Endothelial cell of umbilical vein (primary cell): ENCODE data around the gene RELL1. TPM values are rescaled to one million over a fixed set of nuclear protein-coding genes. Genes with fewer than 3 reads are reported as not detected.

Experiments used
- BruUV-seq: library from RNA; stranded (reverse); fragments of 400-500 nt; replicated peaks from 2 replicates; lab custom pipeline; 2021; lab: Mats Ljungman, UMichigan
- CTCF ChIA-PET: fragments of 300-600, 350-600 bp; sonication (Branson Sonifier 250); formaldehyde crosslinking; loops from one replicate; lab custom pipeline; 2021; ENCODE audit warnings: antibody characterized with exemption, inconsistent platforms; lab: Charles Lee
- POLR2A ChIA-PET: fragments of 300-600, 350-600 bp; sonication (Branson Sonifier 250); formaldehyde crosslinking; loops from one replicate; lab custom pipeline; 2021; ENCODE audit warnings: antibody characterized with exemption, inconsistent platforms; lab: Charles Lee
- DNase-seq: peaks from one replicate; pipeline ENCODE4 v3.0.0-alpha.2; 2011; ENCODE audit warnings: low read depth, low spot score
- FAIRE-seq: peaks from 2 replicates; lab custom pipeline; 2011; peaks lifted over from hg19 to GRCh38; lab: Jason Lieb, UNC
- H2AFZ ChIP-seq: 2 replicates; pipeline ENCODE4 v1.6.0; 2012; ENCODE audit warnings: low read depth, low read length, control low read depth, inconsistent platforms
- H3K27ac ChIP-seq: 2 replicates; pipeline ENCODE4 v1.5.1; 2011; ENCODE audit warnings: low read depth, mild to moderate bottlenecking, control low read depth, low read length, moderate library complexity; ENCODE audit not compliant: insufficient read depth
- H3K27me3 ChIP-seq, 2 experiments: 2 replicates each; pipeline versions ENCODE4 v1.6.0 to v1.6.1; 2011; ENCODE audit warnings: low read length in 2 of 2, mixed read lengths in 1 of 2; ENCODE audit not compliant: control insufficient read depth in 2 of 2, insufficient read depth in 2 of 2
- H3K36me3 ChIP-seq, 2 experiments: 2 replicates in 1 of 2; 3 replicates in 1 of 2; pipeline ENCODE4 v1.5.1; 2011; ENCODE audit warnings: low read length in 2 of 2, mild to moderate bottlenecking in 1 of 2, moderate library complexity in 1 of 2; ENCODE audit not compliant: control insufficient read depth in 2 of 2, insufficient read depth in 2 of 2; ENCODE audit errors: extremely low read depth in 1 of 2
- H3K4me1 ChIP-seq: 3 replicates; pipeline ENCODE4 v1.5.1; 2011; ENCODE audit warnings: mild to moderate bottlenecking, low read length; ENCODE audit not compliant: control insufficient read depth, insufficient read depth; ENCODE audit errors: extremely low read depth
- H3K4me2 ChIP-seq: 2 replicates; pipeline ENCODE4 v1.6.1; 2011; ENCODE audit warnings: low read length, control low read depth, mixed read lengths; ENCODE audit not compliant: insufficient read depth
- H3K4me3 ChIP-seq, 3 experiments: fragments of 200-600 bp in 1 of 3; sonication (generic), shearing (Covaris generic) in 1 of 3; replicated peaks in 1 of 3; 2 replicates each; pipeline ENCODE4 v1.5.1; 2011 to 2016; ENCODE audit warnings: control low read depth in 3 of 3, low read length in 3 of 3, mild to moderate bottlenecking in 2 of 3, inconsistent platforms in 1 of 3, low read depth in 1 of 3, moderate library complexity in 1 of 3; ENCODE audit not compliant: insufficient read depth in 1 of 3
- H3K79me2 ChIP-seq: 2 replicates; pipeline ENCODE4 v1.6.0; 2012; ENCODE audit warnings: low read length, inconsistent platforms; ENCODE audit not compliant: control insufficient read depth, insufficient read depth
- H3K9ac ChIP-seq: replicated peaks from 2 replicates; pipeline ENCODE3; 2011; ENCODE audit warnings: low read length, control low read depth; ENCODE audit not compliant: insufficient read depth; ENCODE audit errors: extremely low read depth
- H3K9me1 ChIP-seq: replicated peaks from 3 replicates; pipeline ENCODE4 v1.6.0; 2011; ENCODE audit warnings: mild to moderate bottlenecking, low read length; ENCODE audit not compliant: control insufficient read depth, insufficient read depth; ENCODE audit errors: extremely low read depth
- H3K9me3 ChIP-seq: replicated peaks from 2 replicates; pipeline ENCODE4 v1.5.1; 2012; ENCODE audit warnings: low read length, inconsistent platforms; ENCODE audit not compliant: control insufficient read depth, insufficient read depth
- H4K20me1 ChIP-seq: replicated peaks from 2 replicates; pipeline ENCODE3; 2011; ENCODE audit warnings: mild to moderate bottlenecking, low read length; ENCODE audit not compliant: control insufficient read depth, insufficient read depth; ENCODE audit errors: extremely low read depth
- EZH2 ChIP-seq: IDR thresholded peaks from 2 replicates; pipeline ENCODE4 v1.6.1; 2012; ENCODE audit warnings: borderline replicate concordance, low read depth, mild to moderate bottlenecking, moderate library complexity, low read length, inconsistent platforms; ENCODE audit not compliant: severe bottlenecking
- FOS ChIP-seq: IDR thresholded peaks from 2 replicates; pipeline ENCODE4 v1.6.1; 2011; ENCODE audit warnings: mild to moderate bottlenecking, low read length, moderate library complexity, borderline replicate concordance; ENCODE audit not compliant: insufficient read depth
- GATA2 ChIP-seq: IDR thresholded peaks from 2 replicates; pipeline ENCODE4 v1.7.0; 2011; ENCODE audit warnings: low read depth, mild to moderate bottlenecking, moderate library complexity, mixed read lengths, low read length; ENCODE audit not compliant: insufficient read length, insufficient read depth
- JUN ChIP-seq: IDR thresholded peaks from 2 replicates; pipeline ENCODE4 v1.6.1; 2011; ENCODE audit warnings: borderline replicate concordance, low read depth; ENCODE audit not compliant: insufficient read length, insufficient read depth
- dilution Hi-C: fragments of 300-500 bp; cut with MboI; formaldehyde crosslinking; loops from one replicate; pipeline ENCODE4 v1.15.0; 2019; ENCODE audit warnings: low sequenced_read_pairs; ENCODE audit not compliant: extremely low pct_ligation_motif_present
- intact Hi-C: fragments of 100-400 bp; cut with micrococcal nuclease; formaldehyde crosslinking; loops from one replicate; pipeline ENCODE4 v1.10.0; 2022
- polyA plus RNA-seq, 4 experiments: library from polyadenylated mRNA; depleted of rRNA in 3 of 4; stranded (reverse) in 3 of 4; unstranded in 1 of 4; fragments of >200 nt; gene quantifications; 2 replicates each; pipeline versions ENCODE4 v1.2.1 to v1.2.3, GENCODE V29; 2011 to 2012; ENCODE audit warnings: missing spikeins in 1 of 4
- total RNA-seq: library from RNA; stranded (reverse); gene quantifications from 2 replicates; pipeline ENCODE4 v1.2.3, GENCODE V29; 2021
- TF ChIP-seq, protein P1 (sequence below): IDR thresholded peaks from 2 replicates; pipeline ENCODE4 v1.6.1; 2011; ENCODE audit not compliant: insufficient read depth, insufficient read length

The RELL1 gene
- total and polyA plus RNA-seq, 2 donors (not counting 3 experiments of a cell fraction or from before 2014, with no cell fraction given) = 20.8 to 91.7 TPM

DNA sequence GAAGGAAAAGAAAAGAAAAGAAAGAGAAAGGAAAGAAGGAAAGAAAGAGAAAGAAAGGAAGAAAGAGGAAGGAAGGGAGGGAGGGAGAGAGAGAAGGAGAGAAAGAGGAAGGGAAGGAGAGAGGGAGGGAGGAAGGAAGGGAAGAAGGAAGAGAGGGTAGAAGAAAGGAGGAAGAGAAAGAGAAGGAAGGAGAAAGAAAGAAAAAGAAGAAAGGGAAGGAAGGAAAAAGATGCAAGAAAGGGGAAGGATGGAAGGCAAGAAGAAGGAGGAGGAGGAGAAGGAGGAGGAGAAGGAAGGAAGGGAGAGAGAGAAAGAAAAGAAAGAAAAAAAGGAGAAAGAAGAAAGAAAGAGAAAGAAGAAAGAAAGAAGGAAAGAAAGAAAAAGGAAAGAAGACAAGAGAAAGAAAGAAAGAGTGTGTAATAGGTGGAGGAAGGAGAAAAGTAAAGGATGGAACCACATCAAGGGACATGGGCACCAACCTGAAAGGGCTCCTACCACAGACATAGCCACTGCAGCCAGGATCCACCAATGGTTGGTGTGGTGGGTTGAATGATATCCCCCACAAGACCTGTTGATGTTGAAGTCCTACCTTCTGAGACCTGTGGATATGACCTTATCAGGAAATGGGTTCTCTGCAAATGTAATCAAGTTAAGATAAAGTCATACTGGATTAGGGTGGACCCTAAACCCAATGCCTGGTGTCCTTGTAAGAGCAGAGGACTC lies 80.2 kb downstream of the RELL1 start:
- intact Hi-C loops = no loop called here
- FAIRE-seq = no peak
- CTCF ChIA-PET = no interaction called here

DNA sequence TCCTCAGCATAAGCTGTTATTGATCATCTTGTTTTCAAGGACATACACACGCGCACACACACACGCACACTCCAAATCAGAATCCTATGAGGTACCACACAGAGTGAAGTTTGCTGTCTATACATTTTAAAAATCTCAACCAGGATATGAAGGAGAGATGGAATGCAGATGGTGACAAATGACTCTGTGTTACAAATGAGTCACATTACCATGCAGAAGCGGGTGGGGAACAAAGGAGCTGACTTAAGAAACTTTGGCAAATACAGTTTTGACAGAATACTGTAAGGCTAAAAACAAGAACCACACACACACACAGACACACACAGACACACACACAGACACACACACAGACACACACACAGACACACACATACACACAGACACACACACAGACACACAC lies 81.7 kb downstream of the RELL1 start:
- DNase-seq = peak; percentile 28
- Histone ChIP-seq H3K27ac (peak overlapping the region; percentile 61), H3K4me3 (no peak overlapping the region), H2AFZ (no peak overlapping the region), H3K79me2 (no peaks in the 10 kb centered on the region), H3K4me1 (peaks cover 13% of the 10 kb centered on the region), H3K9me1 (no peaks in the 10 kb centered on the region), H3K9ac (peak overlapping the region; percentile 14), H3K9me3 (no peaks in the 10 kb centered on the region), H3K36me3 (no peaks in the 10 kb centered on the region), H4K20me1 (no peaks in the 10 kb centered on the region), H3K4me2 (peak overlapping the region; percentile 70), H3K27me3 (no peaks in the 10 kb centered on the region)
- CTCF ChIA-PET = interaction anchor here (0.8 to 4.6 kb wide), 15 partner anchors 9 to 222 kb away, joined by 3 to 109 read pairs (median 6); partner anchors contain the start of genes PGM2 and RELL1
- TF ChIP-seq FOS (peak; percentile 56), JUN (peak; percentile 6)
- TF ChIP-seq, protein P1, sequence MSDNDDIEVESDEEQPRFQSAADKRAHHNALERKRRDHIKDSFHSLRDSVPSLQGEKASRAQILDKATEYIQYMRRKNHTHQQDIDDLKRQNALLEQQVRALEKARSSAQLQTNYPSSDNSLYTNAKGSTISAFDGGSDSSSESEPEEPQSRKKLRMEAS = no peak
- FAIRE-seq = peak; percentile 12
- BruUV-seq = no TSS peak
- POLR2A ChIA-PET = interaction anchor here (0.6 to 2.4 kb wide), 3 partner anchors 82 to 1117 kb away, joined by 3 to 7 read pairs (median 4); partner anchors contain the start of gene RELL1
- intact Hi-C loops = no loop called here
- dilution Hi-C loops = no loop called here

More for the DNA sequence above, 80.2 kb downstream of the RELL1 start:
- no peaks in the 10 kb centered on the region for H4K20me1 ChIP-seq
- no peaks in the 10 kb centered on the region for H3K27me3 ChIP-seq
- TF ChIP-seq EZH2 = no peak
- no peak for TF ChIP-seq GATA2
- POLR2A ChIA-PET = no interaction called here
- H3K4me1 ChIP-seq = peaks cover 13% of the 10 kb centered on the region
- H3K9me3 ChIP-seq = no peaks in the 10 kb centered on the region
- peaks cover 2% of the 10 kb centered on the region in 2 experiments for H3K36me3 ChIP-seq
- BruUV-seq = no TSS peak
- no peaks in the 10 kb centered on the region for H3K9me1 ChIP-seq
- H3K4me3 ChIP-seq = no peak overlapping the region
- dilution Hi-C loops = no loop called here
- DNase-seq = no peak
- H3K4me2 ChIP-seq = no peak overlapping the region
- no peak overlapping the region for H3K9ac ChIP-seq
- no peak overlapping the region for H2AFZ ChIP-seq
- no peaks in the 10 kb centered on the region for H3K79me2 ChIP-seq
- no peak overlapping the region for H3K27ac ChIP-seq
